ENCODE data around the gene ERLEC1. TPM values are rescaled to one million over a fixed set of nuclear protein-coding genes. Genes with fewer than 3 reads are reported as not detected.

The ERLEC1 gene

Small RNA genes within 50 kb of the gene (small RNA-seq; reads per million reads assigned to genes)
- gene MIR3682 (ENCODE audit: insufficient read depth): not detected

Measured in neuronal stem cell (in vitro differentiated cells).